ENCODE data around the gene MOB3B. TPM values are rescaled to one million over a fixed set of nuclear protein-coding genes. Genes with fewer than 3 reads are reported as not detected.

MOB3B gene
- total RNA-seq, 3 donors from 2014 or later (not counting 1 experiment from before 2014, with no cell fraction given): 0.23 to 0.30 (median 0.28) TPM

DNA sequence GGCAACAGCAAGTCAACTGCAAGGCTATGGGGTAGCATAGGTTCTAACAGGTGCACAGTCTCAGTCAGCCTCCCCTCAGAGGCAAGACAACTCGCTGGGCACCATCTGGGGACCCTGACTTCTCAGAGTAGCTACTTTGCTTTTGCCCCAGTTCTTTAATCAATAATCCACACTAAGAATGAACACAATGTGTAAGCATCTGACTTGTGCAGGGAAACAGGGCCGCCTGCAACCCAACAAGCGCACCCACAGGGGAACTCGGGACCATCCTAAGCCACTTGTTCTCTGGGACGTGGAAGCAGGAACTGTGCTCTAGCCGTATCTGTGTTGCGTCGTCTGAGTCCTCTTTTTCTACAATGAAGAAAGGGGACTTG is 1.9 kb downstream of the MOB3B start:
- Histone ChIP-seq H3K4me3 (ENCODE audit: low read length) (peak overlapping the region; percentile 62), H3K36me3 (ENCODE audit: control insufficient read depth, insufficient read depth, low read length) (no peaks in the 10 kb centered on the region), H3K27me3 (ENCODE audit: control insufficient read depth, insufficient read depth, low read length) (peaks cover 8% of the 10 kb centered on the region), H3K9me3 (ENCODE audit: control insufficient read depth, insufficient read depth, low read length) (no peaks in the 10 kb centered on the region), H3K27ac (ENCODE audit: low read length) (no peak overlapping the region), H3K4me1 (ENCODE audit: control insufficient read depth, insufficient read depth, low read length) (peaks cover 20% of the 10 kb centered on the region)
- TF ChIP-seq, protein P1, sequence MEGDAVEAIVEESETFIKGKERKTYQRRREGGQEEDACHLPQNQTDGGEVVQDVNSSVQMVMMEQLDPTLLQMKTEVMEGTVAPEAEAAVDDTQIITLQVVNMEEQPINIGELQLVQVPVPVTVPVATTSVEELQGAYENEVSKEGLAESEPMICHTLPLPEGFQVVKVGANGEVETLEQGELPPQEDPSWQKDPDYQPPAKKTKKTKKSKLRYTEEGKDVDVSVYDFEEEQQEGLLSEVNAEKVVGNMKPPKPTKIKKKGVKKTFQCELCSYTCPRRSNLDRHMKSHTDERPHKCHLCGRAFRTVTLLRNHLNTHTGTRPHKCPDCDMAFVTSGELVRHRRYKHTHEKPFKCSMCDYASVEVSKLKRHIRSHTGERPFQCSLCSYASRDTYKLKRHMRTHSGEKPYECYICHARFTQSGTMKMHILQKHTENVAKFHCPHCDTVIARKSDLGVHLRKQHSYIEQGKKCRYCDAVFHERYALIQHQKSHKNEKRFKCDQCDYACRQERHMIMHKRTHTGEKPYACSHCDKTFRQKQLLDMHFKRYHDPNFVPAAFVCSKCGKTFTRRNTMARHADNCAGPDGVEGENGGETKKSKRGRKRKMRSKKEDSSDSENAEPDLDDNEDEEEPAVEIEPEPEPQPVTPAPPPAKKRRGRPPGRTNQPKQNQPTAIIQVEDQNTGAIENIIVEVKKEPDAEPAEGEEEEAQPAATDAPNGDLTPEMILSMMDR (IDR thresholded peaks at IDR 0.05): no peak
- DNase-seq: peak in 1 of 2 donors; percentile 3
- Mint-ChIP-seq H3K4me3 (peak overlapping the region; percentile 38), H3K27ac (peak overlapping the region in 1 of 2 donors; percentile 65), H3K9me3 (no peaks in the 10 kb centered on the region), H3K27me3 (ENCODE audit: low read depth in 2 of 2) (peaks cover 16 to 24% of the 10 kb centered on the region in 2 donors), H3K36me3 (no peaks in the 10 kb centered on the region), H3K4me1 (peaks cover 0 to 12% of the 10 kb centered on the region in 2 donors)
- 53% methylated on average over 8 of the region's 8 CpGs for WGBS (ENCODE audit: insufficient coverage)
- ATAC-seq: no peak
- intact Hi-C loops (cut with micrococcal nuclease): no loop called here

DNA sequence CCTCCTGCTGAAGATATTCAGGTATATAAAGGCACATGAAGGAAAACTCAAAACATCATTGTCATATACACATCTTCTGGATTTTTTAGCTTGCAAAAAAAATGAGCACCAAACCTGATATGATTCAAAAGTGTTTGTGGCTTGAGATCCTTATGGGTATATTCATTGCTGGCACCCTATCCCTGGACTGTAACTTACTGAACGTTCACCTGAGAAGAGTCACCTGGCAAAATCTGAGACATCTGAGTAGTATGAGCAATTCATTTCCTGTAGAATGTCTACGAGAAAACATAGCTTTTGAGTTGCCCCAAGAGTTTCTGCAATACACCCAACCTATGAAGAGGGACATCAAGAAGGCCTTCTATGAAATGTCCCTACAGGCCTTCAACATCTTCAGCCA is 5.4 kb downstream of the MOB3B start, which contains the start of gene IFNK:
TSS of gene IFNK (plus strand) at position 55 of the 400 bp plus-strand sequence. CDS start at position 102, 47 bp downstream.
- H3K27ac ChIP-seq (ENCODE audit: low read length): no peak within 1 kb of the TSS
- no peaks in the 10 kb centered on the region for H3K9me3 ChIP-seq (ENCODE audit: control insufficient read depth, insufficient read depth, low read length)
- DNase-seq (no peak), ATAC-seq (no peak)
- Mint-ChIP-seq H3K4me3 (no peak within 1 kb of the TSS), H3K27me3 (ENCODE audit: low read depth in 2 of 2) (peaks cover 16 to 24% of the 10 kb centered on the region in 2 donors), H3K36me3 (no peaks in the 10 kb centered on the region), H3K9me3 (no peaks in the 10 kb centered on the region), H3K27ac (no peak within 1 kb of the TSS), H3K4me1 (peaks cover 0 to 12% of the 10 kb centered on the region in 2 donors)
- WGBS (ENCODE audit: insufficient coverage): 72% methylated on average over 2 of the region's 2 CpGs
- intact Hi-C loops (cut with micrococcal nuclease): no loop called here
- peaks cover 17% of the 10 kb centered on the region for H3K4me1 ChIP-seq (ENCODE audit: control insufficient read depth, insufficient read depth, low read length)
- peaks cover 8% of the 10 kb centered on the region for H3K27me3 ChIP-seq (ENCODE audit: control insufficient read depth, insufficient read depth, low read length)
- H3K4me3 ChIP-seq (ENCODE audit: low read length): no peak within 1 kb of the TSS
- H3K36me3 ChIP-seq (ENCODE audit: control insufficient read depth, insufficient read depth, low read length): no peaks in the 10 kb centered on the region
- TF ChIP-seq, protein P1 (IDR thresholded peaks at IDR 0.05): no peak

DNA sequence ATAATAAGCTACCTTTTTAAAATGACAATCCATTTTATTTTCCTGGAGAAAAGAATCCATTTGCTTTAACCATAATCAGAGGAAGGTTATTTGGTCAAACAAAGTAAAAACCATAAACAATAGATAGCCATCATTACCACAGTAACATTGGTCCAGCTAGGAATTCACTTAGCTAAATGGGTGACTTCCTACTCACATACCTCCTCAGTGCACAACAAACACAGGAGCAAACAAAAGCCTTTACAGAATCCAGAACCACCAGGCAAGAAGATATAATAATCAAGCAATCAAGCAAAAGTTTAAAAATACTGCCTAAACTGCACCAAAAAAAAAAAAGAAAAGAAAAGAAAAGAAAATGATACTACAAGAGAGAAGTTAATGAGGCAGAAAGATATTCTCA is 6.5 kb downstream of the MOB3B start:
- H3K27me3 Mint-ChIP-seq (ENCODE audit: low read depth in 2 of 2): peaks cover 15 to 33% of the 10 kb centered on the region in 2 donors
- ATAC-seq: no peak
- no peak for DNase-seq
- Histone ChIP-seq H3K4me1 (ENCODE audit: control insufficient read depth, insufficient read depth, low read length) (peaks cover 6% of the 10 kb centered on the region), H3K36me3 (ENCODE audit: control insufficient read depth, insufficient read depth, low read length) (no peaks in the 10 kb centered on the region), H3K27ac (ENCODE audit: low read length) (no peak overlapping the region), H3K4me3 (ENCODE audit: low read length) (no peak overlapping the region), H3K9me3 (ENCODE audit: control insufficient read depth, insufficient read depth, low read length) (no peaks in the 10 kb centered on the region), H3K27me3 (ENCODE audit: control insufficient read depth, insufficient read depth, low read length) (peaks cover 6% of the 10 kb centered on the region)
- H3K9me3 Mint-ChIP-seq: no peaks in the 10 kb centered on the region
- intact Hi-C loops (cut with micrococcal nuclease): no loop called here
- H3K4me1 Mint-ChIP-seq: peaks cover 0 to 2% of the 10 kb centered on the region in 2 donors
- no peak overlapping the region for H3K4me3 Mint-ChIP-seq
- no peak overlapping the region for H3K27ac Mint-ChIP-seq
- TF ChIP-seq, protein P1 (IDR thresholded peaks at IDR 0.05): no peak
- no peaks in the 10 kb centered on the region for H3K36me3 Mint-ChIP-seq

DNA sequence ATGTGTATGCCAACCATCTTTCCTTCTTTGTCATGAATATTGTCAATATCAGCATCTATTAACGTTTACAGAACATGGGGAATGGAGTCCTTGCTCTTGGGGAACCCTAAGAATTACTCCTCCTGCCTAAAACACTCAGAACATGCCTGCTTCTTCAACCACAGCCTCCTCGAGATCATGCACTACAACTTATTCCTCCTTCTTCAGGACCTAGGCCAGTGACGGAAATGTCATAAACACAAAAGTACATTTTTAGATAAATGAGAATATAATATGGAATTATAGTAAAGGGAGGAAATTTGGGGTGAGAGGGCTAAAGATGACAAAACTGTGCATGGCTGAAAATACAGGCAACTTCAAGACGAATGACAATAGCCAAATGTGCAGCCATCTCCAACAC is 8.6 kb downstream of the MOB3B start:
- H3K36me3 Mint-ChIP-seq: no peaks in the 10 kb centered on the region
- no peak overlapping the region for H3K4me3 Mint-ChIP-seq
- no peaks in the 10 kb centered on the region for H3K9me3 ChIP-seq (ENCODE audit: control insufficient read depth, insufficient read depth, low read length)
- 77% methylated on average over 2 of the region's 4 CpGs for WGBS (ENCODE audit: insufficient coverage)
- no peaks in the 10 kb centered on the region for H3K4me1 Mint-ChIP-seq
- H3K27ac Mint-ChIP-seq: no peak overlapping the region
- H3K9me3 Mint-ChIP-seq: no peaks in the 10 kb centered on the region
- H3K4me3 ChIP-seq (ENCODE audit: low read length): no peak overlapping the region
- H3K27ac ChIP-seq (ENCODE audit: low read length): no peak overlapping the region
- H3K27me3 Mint-ChIP-seq (ENCODE audit: low read depth in 2 of 2): peaks cover 3 to 19% of the 10 kb centered on the region in 2 donors
- TF ChIP-seq, protein P1 (IDR thresholded peaks at IDR 0.05): no peak
- intact Hi-C loops (cut with micrococcal nuclease): no loop called here
- ATAC-seq (no peak), DNase-seq (no peak)
- no peaks in the 10 kb centered on the region for H3K4me1 ChIP-seq (ENCODE audit: control insufficient read depth, insufficient read depth, low read length)
- no peaks in the 10 kb centered on the region for H3K27me3 ChIP-seq (ENCODE audit: control insufficient read depth, insufficient read depth, low read length)
- no peaks in the 10 kb centered on the region for H3K36me3 ChIP-seq (ENCODE audit: control insufficient read depth, insufficient read depth, low read length)

All from natural killer cell (primary cell).